Measurements from ENCODE around the gene EPHB2.
A peak's percentile ranks its signal among the peaks of the same experiment; 100 is the strongest.
"Not testable (repeated sequence)": the region's sequence is repeated elsewhere in the genome, so short reads cannot be mapped to it uniquely, and the experiment has no call there.

EPHB2 gene

DNA sequence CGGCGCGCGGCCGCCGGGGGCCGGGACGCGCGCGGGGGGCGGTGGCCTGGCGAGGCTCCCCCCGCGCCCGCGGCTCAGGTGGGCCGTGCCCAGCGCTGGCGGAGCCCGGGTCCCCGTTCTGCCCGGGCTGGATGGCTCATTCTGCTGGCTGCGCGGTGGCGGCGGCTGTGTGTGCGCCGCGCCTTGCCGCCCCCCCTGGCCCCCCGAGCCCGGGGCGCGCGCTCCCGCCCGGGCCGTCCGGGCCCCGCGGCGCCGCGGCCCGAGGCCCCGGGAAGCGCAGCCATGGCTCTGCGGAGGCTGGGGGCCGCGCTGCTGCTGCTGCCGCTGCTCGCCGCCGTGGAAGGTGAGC lies at the start of gene EPHB2:
TSS of gene EPHB2 (plus strand) at position 139 of the 349 bp plus-strand sequence. CDS start at position 283, 144 bp downstream.
- no peak for DNase-seq

DNA sequence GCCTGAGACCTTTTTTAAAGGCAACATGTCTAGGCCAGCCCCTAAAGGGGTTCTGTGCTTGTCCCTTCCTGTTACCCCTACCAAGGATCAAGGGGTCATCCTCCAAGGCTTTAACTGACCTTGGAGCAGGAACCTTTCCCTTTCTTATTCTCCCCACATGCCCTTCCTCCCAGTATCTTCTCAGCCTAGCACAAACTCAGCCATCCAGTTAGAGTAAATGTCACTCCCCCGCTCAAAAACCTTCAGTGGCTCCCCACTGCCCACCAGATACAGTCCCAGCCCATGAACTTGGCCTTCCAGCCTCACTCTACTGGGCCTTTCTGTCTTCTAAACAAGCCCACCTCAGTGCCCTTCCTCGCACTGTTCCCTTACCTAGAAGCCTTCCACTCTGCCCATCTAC lies 48.8 kb upstream of the EPHB2 start:
- DNase-seq = no peak

DNA sequence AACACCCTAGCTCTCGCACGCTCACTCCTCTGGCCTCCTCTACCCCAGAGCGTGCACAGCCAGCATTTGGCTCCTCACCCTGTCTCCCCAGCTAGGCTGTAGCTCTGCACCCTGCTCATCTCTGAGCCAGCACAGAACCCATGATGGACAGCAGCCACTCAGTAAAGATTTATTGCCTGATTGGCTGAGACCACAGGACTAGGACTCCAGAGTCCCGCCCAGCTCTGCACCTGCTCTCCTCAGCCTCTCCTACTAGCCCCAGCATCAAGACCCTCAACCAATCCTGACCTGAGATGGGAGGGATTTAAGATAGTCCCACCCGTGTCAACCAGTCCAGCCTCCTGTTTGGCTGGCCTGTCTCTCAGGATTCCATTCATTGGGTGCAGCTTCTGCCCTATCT lies 48.3 kb upstream of the EPHB2 start:
- DNase-seq = no peak

GRCh38 chr1:22662986-22663408 lies 47.6 kb upstream of the EPHB2 start:
- DNase-seq = no peak

- peak; percentile 17 for DNase-seq
These were observed 44.9 kb upstream of the EPHB2 start for GRCh38 chr1:22665752-22666151.

- no peak for DNase-seq
These were observed 44.2 kb upstream of the EPHB2 start for GRCh38 chr1:22666412-22666811.

DNA sequence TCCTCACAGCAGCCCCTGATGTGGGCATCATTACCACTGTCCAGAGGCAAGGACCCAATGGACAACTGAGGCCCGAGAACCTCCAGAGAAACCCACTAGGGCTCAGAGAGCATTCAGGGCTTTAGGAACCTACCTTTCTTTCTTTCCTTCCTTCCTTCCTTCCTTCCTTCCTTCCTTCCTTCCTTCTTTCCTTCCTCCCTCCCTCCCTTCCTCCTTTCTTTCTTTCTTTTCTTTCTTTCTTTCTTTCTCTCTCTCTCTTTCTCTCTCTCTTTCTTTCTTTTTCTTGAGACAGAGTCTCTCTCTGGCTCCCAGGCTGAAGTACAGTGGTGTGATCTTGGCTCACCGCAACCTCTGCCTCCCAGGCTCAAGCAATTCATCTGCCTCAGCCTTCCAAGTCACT lies 41.8 kb upstream of the EPHB2 start:
- DNase-seq = not testable (repeated sequence)

DNA sequence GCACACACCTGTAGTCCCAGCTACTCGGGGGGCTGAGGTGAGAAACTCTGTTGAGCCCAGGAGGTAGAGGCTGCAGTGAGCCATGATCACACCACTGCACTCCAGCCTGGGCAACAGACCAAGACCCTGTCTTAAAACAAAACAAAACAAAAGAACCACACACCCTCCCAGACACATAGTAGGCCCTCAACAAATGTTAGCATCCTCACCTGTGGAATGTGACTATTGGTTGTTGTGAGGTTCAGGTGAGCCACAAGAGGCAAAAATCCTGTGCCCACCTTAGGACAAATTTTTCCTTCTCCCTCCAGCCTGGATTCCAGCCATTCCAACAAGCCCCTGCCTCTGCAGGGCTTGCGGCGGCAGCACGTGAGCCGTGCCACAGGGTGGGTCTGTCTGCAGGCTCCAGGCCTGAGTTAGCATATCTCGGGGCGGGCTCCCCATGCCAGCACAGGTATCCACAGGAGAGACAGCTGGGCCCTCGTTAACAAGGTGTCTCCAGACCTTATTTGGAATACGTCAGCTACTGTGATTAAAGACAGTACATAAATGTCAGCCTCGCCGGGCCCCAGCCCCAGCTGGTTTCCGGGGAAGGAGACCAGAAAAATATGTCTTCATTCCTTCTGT lies 40.2 kb upstream of the EPHB2 start:
- DNase-seq = no peak

GRCh38 chr1:22671999-22672398 lies 38.6 kb upstream of the EPHB2 start:
- DNase-seq = no peak

DNA sequence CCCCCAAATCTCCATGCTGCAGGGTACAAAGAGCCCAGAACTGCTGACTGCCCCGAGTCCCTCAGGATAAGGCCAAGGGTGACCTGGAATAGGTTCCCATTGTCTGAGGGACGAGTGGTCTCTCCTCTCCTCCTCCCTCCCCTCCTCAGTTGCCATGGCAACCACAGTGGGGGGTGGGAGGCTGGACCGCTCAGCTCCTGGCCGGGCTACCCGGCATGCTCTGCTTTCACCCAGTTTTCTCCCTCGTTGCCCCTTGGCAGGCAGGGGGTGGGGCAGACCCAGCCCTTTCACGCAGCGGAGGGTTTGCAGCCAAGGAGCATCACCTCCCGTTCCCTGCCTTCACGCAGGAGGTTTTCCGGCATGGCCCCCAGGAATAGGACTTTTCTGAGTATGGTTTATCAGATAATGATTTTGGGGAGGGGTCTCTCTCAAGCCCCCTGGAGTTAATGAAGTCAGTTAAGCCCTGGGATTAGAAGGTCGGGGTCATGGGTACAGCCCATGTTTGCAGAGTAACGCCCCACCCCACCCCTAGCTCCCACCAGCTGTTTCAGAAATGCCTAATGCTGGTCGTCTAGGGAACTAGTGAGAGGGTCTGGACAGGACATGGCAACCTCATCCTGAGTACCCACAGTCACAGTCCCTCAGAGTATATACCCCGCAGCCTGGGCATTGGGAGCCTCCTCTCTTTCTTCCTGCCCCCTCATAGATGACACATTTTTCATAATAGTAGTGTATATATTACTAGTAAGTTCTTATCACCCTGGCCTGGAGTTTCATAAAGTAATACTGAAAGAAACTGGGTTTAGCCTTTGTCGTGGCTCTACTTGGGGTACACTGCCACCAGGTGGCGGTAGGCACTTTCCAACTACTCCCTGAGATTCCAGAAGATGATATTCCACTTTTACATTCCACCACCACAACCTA lies 36.9 kb upstream of the EPHB2 start:
- peak; percentile 46 for DNase-seq

GRCh38 chr1:22674410-22674749 lies 36.3 kb upstream of the EPHB2 start:
- no peak for DNase-seq

DNA sequence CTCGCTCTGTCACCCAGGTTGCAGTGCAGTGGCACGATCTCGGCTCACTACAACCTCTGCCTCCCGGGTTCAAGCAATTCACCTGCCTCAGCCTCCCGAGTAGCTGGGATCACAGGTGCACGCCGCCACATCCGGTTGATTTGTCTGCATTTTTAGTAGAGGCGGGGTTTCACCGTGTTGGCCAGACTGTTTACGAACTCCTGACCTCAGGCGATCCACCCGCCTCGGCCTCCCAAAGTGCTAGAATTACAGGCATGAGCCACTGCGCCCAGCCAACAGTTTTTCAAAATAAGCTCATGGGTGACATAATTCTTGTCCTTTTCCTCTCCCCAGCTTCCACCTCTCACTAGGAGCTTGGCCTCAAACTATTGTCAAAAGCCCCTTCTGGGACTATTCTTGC lies 34.5 kb upstream of the EPHB2 start:
- not testable (repeated sequence) for DNase-seq

DNA sequence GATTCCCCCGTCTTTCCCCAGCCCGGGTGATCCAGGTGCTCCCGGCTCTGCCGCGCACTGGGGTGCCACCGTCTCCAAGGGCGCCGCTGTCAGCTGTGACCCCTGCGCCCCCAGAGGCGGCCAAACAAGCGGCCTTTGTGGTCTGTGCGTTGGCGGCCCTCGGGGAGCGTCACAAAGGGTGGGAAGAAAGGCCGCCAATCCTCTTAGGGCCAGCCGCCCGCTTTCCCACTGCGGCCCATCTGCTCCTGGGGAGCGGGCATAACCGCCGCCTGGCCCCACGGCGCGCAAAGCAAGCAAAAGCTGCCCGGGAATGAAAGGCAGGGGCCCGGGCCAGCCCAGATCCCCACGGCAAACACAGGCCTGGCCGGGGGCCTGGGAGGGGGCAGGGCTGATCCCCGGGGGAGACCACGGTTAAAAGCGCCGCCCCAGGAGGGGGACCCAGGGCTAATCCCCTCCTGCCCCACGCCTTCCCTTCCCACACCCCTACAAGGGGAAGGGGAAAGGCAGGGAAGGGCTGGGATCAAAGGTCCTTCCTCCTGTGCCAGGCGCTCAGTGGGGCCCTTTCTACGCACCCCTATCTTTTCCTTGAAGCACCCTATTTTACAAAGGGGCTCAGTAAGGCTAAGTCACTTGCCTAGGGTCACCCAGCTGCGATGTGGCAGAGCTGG lies 33.6 kb upstream of the EPHB2 start:
- DNase-seq = no peak

DNA sequence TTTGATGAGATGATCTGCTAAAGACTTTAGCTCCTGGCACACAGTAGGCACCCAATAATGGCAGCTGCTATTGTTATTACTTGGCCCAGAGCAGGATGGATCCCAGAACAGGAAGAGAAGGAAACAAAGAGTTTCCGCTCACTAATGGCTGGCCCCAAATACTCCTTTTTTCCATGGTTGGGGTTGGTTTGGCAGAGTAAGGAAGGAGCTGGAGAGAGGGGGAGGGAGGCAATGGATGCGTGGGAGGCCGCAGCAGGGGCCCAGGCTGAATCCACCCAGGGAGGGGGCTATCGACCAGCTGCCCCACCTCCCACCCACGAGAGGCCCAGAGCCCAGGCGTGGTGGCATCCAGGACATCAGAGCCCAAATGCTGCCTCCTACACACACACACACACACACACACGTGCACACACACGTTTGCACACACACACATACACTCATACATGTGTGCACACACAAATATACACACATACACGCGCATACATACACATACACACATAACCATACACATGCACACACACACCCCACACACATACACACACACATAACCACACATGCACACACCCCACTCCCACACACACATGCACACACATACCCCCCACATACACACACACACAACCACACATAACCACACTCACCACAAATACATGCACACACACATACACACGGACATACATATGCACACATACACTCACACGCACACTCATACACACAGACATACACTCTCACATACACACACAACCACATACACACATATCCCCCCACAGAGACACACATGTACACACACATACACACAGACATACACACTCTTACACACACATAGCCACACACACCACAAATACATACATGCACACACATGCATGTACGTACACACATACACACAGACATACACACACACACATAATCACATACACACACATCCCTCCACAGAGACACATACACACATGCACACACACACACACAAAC lies 32.4 kb upstream of the EPHB2 start:
- DNase-seq = no peak

- DNase-seq = no peak
These were observed 29.9 kb upstream of the EPHB2 start for GRCh38 chr1:22680726-22681125.

DNA sequence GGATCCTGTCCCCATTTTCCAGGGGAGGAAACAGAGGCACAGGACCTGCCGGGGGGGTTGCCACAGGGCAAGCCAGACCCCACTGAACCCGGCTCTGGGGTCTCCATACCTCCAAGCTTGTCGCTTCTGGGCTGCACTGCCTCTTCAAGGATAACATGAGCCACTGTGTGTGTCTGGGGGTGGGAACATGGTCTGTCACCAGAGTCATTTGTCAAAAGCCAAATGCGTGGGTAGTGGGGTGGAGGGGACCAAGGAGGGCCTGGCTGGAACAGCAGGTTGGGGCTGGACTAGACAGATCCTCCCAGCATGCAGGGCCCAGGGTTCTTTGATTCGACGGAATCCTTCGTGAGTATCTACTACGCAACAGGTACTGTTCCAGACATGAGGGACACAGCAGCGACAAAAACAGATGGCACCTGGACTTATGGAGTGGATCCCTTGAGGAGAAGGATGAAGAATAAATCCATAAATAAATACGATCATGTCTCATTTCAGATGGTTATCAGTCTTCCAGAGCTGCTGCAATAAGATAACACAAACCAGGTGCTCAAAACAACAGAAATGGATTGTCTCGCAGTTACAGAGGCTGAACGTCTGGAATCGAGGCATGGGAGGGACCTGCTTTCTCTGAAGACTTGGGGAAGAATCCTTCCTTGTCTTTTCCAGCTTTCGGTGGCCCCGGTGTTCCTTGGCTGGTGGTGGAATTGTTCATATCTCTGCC lies 28.9 kb upstream of the EPHB2 start:
- no peak for DNase-seq

- DNase-seq = no peak
These were observed 27.1 kb upstream of the EPHB2 start for GRCh38 chr1:22683547-22683946.

DNA sequence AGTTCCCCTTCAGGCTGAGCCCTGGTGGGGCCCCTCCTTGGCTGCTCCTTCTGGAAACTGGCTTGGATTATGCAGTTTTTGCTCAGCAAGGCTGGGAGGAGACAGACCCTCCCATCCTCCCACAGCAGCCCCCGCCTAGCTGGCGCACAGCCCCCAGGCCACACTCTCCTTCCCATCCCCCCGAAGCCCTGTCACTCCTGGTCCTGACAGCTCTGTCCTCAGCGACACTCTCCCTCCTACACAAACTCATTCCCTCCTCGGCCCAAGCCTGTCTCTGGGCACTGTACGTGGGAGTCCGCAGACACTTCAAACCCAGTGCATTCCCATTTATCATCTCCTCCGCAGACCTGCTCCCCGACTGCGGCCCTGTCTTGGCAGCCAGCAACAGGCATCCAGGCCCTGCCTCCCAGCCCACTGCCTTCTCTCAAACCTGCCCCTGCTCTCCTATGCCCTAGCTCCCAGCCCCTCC lies 25.0 kb upstream of the EPHB2 start:
- no peak for DNase-seq

GRCh38 chr1:22687191-22687590 lies 23.4 kb upstream of the EPHB2 start:
- no peak for DNase-seq

DNA sequence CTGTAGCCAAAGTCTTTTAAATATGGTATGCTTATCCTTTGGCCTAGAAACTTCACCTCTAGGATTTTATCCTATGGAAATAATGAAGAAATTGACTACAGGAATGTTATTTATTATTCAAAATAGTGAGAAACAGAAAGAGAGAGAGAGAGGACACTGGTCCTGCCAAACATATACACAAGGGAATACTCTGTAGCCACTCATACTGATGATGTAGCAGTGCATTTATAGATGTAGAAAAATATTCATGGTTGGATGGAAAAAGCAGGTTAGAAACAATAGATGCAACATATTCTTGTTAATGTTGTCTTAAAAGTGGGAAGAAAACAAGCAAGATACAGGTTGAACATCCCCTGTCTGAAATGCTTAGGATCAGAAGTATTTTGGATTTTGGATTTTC lies 22.2 kb upstream of the EPHB2 start:
- no peak for DNase-seq

DNA sequence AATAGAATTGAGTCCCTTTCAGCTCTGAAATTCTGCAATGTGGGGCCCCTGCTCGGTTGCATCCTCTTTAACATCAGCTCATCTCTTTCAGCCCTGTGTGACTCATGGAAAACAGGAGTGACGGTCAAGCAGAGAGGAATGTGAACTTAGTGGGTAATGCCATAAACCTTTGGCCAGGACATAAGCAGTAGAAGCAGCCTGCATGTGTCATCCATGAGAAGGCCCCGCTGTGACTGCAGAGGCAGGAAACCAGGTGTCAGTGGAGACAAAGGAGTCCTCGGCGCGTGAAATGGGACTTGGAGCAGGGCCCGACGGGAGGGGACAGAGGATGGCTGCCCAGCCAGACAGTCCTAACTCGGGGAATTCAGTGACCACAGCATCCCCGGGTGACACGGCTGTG lies 21.1 kb upstream of the EPHB2 start:
- DNase-seq = no peak
